AG04449 (cell line): ENCODE measurements around the gene SLC5A6.
"Not testable (repeated sequence)": the region's sequence is repeated elsewhere in the genome, so short reads cannot be mapped to it uniquely, and the experiment has no call there.

ENCODE experiments used
- CTCF ChIA-PET: fragments of 350-600 bp; formaldehyde crosslinking; extraction: SDS; loops from one replicate; lab custom pipeline; 2021; ENCODE audit warnings: antibody characterized with exemption; lab: Yijun Ruan, JAX
- POLR2A ChIA-PET: fragments of 400-600, 350-600 bp; formaldehyde crosslinking; extraction: SDS; loops from one replicate; lab custom pipeline; 2020; ENCODE audit warnings: antibody characterized with exemption, inconsistent platforms; lab: Yijun Ruan, JAX
- DNase-seq: peaks from one replicate; pipeline ENCODE4 v3.0.0-alpha.2; 2010; ENCODE audit warnings: low read depth, low spot score
- H3K4me3 ChIP-seq: 2 replicates; pipeline ENCODE4 v1.5.1; 2011; ENCODE audit warnings: low read depth, mild to moderate bottlenecking, control low read depth, low read length
- TF ChIP-seq, protein P1 (sequence below): IDR thresholded peaks from one replicate; pipeline ENCODE4 v1.5.1; 2011; ENCODE audit warnings: mild to moderate bottlenecking, moderate library complexity, low read length, control low read depth, inconsistent platforms; ENCODE audit not compliant: insufficient read depth; ENCODE audit errors: missing control alignments

SLC5A6 gene

DNA sequence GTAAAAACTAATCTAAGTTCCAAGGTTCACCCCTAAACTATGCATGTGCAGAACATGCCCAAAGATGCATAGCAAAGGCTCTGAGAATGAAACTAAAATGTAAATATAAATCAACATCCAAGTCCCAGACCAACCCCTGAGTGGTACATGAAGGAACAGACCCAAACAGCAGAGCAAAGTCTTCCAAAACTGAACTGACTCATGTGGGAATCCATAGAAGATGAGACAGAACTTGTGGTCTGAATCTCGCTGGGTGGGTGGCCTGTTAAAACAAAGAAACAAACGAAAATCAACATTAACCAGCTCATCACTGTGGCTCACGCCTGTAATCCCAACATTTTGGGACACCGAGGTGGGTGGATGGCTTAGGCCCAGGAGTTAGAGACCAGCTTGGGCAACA lies 29.7 kb downstream of the SLC5A6 start:
- CTCF ChIA-PET: interaction anchor here (0.9 to 5.5 kb wide), 4 partner anchors 10 to 130 kb away, joined by 3 to 53 read pairs (median 6); partner anchors contain the start of gene AGBL5
- TF ChIP-seq, protein P1, sequence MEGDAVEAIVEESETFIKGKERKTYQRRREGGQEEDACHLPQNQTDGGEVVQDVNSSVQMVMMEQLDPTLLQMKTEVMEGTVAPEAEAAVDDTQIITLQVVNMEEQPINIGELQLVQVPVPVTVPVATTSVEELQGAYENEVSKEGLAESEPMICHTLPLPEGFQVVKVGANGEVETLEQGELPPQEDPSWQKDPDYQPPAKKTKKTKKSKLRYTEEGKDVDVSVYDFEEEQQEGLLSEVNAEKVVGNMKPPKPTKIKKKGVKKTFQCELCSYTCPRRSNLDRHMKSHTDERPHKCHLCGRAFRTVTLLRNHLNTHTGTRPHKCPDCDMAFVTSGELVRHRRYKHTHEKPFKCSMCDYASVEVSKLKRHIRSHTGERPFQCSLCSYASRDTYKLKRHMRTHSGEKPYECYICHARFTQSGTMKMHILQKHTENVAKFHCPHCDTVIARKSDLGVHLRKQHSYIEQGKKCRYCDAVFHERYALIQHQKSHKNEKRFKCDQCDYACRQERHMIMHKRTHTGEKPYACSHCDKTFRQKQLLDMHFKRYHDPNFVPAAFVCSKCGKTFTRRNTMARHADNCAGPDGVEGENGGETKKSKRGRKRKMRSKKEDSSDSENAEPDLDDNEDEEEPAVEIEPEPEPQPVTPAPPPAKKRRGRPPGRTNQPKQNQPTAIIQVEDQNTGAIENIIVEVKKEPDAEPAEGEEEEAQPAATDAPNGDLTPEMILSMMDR: no peak
- H3K4me3 ChIP-seq: no peak overlapping the region
- DNase-seq: peak; percentile 70
- POLR2A ChIA-PET: interaction anchor here (0.6 to 1.5 kb wide), 2 partner anchors 22 to 59 kb away, joined by 4 to 5 read pairs; partner anchors contain the start of gene ABHD1

DNA sequence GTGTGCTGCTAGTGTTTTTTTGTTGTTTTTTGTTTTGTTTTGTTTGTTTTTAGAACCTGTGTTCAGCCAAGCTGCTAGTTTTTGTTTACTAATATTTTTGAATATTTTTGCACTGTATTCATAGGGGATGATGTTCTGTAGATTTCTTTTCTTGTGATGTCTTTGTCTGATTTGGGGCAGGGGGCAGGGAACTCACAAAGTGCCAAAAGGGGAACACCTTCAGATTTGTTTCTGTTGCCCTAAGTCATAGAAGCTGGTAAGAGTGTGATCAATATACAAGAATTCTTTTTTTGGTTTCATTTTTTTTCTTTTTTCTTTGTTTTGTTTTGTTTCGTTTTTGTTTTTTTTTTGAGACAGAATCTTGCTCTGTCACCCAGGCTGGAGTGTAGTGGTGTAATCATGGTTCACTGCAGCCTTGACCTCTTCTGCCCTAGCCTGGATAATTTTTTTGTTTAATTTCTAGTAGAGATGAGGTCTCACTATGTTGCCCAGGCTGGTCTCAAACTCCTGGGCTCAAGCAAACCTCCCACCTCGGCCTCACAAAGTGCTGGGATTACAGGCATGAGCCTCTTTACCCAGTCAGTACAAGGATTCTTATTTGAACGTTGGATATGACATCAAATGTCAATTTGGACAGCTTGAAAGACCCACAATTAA lies 32.6 kb downstream of the SLC5A6 start:
- H3K4me3 ChIP-seq: no peak overlapping the region
- ChIA-PET POLR2A (no interaction called here), CTCF (interaction anchor here (1.1 to 3.1 kb wide), 3 partner anchors 9 to 13 kb away, joined by 3 to 31 read pairs (median 3); no protein-coding TSS in a partner anchor)
- DNase-seq: no peak
- TF ChIP-seq, protein P1: no peak

DNA sequence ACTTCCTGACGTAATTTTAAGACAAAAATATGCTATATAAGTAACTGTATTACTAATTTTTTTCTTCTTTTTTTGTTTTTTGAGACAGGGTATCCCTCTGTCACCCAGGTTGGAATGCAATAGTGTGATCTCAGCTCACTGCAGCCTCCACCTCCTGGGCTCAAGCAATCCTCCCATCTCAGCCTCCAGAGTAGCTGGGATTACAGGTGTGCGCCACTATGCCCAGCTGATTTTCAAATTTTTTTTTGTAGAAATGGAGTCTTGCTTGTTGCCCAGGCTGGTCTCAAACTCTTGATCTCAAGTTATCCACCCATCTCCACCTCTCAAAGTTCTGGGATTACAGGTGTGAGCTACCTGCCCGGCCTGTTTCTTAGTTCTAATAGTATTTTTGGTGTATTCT lies 33.6 kb downstream of the SLC5A6 start:
- ChIA-PET CTCF (interaction anchor here (3.1 kb wide), 1 partner anchor 8 kb away, joined by 31 read pairs; no protein-coding TSS in a partner anchor), POLR2A (no interaction called here)
- no peak for DNase-seq
- TF ChIP-seq, protein P1: no peak
- no peak overlapping the region for H3K4me3 ChIP-seq

DNA sequence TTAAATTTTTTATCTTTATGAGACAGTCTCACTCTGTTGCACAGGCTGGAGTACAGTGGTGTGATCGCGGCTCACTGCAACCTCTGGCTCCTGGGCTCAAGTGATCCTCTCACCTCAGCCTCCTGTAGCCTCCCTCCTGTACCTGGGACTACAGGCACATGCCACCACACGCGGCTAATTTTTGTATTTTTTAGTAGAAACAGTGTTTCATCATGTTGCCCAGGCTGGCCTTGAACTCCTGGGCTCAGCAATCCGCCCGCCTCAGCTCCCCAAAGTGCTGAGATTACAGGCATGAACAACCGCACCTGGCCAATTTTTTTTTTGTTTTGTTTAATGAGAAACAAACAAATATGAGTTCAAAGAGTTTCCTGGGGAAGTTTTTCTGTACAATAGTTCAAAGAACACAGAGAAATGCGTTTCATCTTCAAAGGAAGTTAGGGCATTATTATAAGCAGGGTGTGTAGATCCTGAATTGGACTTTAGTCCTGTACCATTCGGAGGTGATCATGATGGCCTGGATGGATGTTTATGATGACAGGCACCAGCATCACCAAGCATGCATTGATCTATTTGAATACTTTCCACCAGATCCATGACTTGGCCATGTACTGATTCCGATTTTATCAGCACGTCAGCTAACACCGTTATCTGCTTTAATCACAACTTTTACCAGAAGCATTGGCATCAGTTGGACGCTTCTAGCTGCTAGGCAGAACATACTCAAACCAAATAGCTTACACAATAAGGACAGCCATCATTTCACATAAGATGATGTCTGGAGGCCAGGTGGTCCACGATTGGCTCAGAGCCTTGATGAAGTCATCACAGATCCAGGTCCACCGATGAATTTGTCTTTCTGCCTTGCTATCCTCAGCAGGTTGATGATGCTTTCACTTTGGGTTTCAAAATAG lies 34.4 kb downstream of the SLC5A6 start:
- ChIA-PET POLR2A (no interaction called here), CTCF (interaction anchor here (3.1 kb wide), 1 partner anchor 7 kb away, joined by 31 read pairs; no protein-coding TSS in a partner anchor)
- DNase-seq: no peak
- no peak overlapping the region for H3K4me3 ChIP-seq
- TF ChIP-seq, protein P1: no peak

DNA sequence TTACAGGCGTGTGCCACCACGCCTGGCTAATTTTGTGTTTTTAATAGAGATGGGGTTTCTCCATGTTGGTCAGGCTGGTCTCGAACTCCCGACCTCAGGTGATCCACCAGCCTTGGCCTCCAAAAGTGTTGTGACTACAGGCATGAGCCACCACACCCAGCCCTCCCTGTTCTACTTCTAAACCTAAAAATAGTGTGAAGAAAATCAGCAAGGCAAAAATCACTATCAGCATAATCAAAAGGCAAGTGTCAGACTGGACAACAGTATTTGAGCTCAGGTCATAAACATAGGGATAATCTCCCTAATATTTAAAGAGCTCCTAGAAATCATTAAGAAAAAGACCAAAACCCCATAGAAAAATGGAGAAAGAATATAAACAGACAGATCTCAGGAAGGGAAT lies 36.3 kb downstream of the SLC5A6 start:
- CTCF ChIA-PET: interaction anchor here (0.8 to 1.3 kb wide), 6 partner anchors 9 to 89 kb away, joined by 3 to 7 read pairs (median 4); no protein-coding TSS in a partner anchor
- H3K4me3 ChIP-seq, DNase-seq, POLR2A ChIA-PET: not testable (repeated sequence)

DNA sequence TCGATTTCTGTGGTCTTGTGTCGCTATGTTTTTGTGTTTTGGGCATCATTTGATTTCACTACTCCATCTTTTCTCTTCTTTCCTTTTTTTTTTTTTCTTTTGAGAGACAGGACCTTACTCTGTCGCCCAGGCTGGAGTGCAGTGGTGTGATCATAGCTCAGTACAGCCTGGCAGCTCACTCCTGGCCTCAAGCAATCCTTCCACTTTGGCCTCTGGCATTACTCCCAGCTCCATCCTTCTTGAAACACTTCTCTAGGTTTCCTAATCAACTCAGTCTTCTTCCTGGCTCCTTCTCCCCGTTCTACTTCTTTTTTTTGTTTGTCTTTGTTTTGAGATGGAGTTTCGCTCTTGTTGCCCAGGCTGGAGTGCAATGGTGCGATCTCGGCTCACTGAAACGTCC lies 36.7 kb downstream of the SLC5A6 start:
- H3K4me3 ChIP-seq: no peak overlapping the region
- TF ChIP-seq, protein P1: no peak
- DNase-seq: no peak
- POLR2A ChIA-PET: no interaction called here
- CTCF ChIA-PET: interaction anchor here (0.8 to 1.3 kb wide), 8 partner anchors 9 to 78 kb away, joined by 3 to 7 read pairs (median 4); no protein-coding TSS in a partner anchor
